HG03108 (cell line): ENCODE measurements around the gene FRZB.
"Not testable (repeated sequence)": the region's sequence is repeated elsewhere in the genome, so short reads cannot be mapped to it uniquely, and the experiment has no call there.

Experiments used
- ATAC-seq: cut with Tn5 transposase; IDR thresholded peaks from one replicate; pipeline ENCODE4 v1.9.1; 2021; ENCODE audit warnings: moderate library complexity; ENCODE audit not compliant: unreplicated experiment

FRZB gene, protein sequence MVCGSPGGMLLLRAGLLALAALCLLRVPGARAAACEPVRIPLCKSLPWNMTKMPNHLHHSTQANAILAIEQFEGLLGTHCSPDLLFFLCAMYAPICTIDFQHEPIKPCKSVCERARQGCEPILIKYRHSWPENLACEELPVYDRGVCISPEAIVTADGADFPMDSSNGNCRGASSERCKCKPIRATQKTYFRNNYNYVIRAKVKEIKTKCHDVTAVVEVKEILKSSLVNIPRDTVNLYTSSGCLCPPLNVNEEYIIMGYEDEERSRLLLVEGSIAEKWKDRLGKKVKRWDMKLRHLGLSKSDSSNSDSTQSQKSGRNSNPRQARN

DNA sequence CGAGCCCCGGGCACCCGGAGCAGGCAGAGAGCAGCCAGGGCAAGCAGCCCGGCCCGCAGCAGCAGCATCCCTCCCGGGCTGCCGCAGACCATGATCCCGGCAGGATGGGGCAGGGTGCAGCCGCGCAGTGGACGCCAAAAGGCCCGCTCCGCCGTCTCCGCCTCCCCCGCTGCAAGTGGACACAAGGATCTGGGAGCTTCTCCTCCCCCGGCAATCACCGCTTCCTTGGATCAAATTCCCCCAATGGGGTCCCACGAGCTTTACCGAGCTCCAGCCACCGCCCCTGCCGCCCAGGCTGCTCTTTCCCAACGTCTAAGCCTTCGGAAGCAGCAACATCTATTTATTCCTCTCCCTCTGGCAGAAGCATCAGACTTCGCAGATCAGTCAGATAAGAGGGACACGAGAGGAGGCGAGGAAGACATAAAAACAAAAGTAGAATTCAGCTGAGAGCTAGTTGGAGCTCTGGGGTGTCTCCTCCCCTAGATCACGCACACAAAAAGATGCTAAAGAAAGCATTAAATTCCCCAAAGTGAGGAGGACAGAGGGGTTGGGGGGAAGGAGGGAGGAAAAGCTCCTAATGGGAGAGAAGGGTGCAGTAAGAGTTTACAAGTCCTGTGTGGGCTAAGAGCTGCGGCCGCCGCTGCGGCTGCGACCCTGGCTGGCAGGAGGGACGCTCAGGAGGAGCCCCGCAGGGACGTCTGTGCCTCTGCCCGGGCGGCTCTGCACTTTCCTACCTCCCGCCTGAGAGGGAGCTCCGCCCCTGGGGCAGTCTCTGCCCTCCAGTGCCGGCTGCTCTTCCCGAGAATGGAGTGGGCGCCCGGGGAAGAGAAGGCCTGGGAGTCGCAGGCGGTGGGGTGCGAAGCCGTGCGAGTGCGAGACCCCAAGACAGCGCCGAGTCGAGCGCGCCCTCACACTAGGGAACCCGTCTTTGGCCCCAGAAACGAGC is at the start of gene FRZB:
FRZB (minus strand) TSS at position 177 of the 946 bp plus-strand sequence; CDS start at position 92, 85 bp downstream.
- no peak for ATAC-seq

DNA sequence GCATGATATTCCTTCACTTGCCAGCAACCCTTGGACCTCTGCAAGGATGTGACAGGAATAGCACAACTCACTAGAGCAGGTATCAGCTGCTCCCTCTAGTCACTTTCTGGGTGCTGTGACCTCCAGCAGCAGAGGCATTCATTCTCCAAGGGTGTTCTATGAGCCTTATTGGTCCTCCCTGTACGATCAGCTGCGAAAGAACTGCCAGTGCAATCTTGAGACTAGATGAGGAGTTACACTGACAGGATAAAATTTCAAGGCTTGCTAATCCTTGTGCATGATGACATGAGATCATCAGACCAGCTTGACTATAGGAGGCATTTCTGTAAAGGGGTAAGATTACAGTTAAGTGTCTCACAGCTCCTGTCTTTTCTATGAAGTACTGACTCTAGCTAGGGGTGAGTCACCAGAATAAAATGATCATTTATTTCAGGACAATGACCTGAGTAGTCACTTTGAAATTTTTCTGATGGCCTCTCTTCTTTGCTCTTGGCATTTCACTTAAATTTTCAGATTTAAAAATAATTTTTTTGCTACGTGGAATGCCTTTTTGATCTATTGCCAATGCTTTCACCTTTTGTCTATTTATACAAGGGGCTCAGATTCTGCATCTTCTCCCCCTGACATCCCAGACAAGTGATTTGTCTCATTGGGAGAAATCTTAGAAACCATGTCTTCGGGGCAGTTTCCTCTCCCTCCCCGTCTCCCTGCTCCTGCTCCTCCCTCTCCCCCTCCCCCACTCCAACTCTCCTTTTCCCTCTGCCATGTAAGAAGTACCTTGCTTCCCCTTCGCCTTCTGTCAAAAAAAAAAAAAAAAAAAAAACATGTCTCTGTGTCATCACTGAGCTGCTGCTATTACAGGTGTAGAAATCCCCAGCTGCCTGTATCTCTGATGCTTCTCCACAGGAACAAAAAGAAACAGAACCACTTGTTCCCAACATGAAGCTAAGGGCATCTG is 49.2 kb upstream of the FRZB start:
- ATAC-seq = no peak

DNA sequence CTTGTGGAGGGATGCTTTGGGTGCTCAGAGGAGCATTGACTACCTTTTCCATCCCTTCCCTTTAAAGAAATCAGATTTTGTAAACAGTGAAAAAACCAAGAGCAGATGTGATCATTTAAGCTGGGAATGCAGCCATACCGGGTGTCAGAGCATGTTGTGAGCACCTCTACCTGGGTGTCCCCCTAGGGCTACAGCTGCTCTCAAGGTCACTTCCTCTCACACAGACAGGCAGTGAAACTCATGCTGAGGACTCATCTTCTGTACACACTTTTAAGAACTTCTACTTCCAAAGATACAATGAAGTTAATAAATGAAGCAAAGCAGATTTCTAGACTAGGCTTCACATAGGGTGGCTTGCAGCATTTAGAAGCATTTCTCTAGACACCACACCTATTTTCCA is 48.4 kb upstream of the FRZB start:
- ATAC-seq = no peak

DNA sequence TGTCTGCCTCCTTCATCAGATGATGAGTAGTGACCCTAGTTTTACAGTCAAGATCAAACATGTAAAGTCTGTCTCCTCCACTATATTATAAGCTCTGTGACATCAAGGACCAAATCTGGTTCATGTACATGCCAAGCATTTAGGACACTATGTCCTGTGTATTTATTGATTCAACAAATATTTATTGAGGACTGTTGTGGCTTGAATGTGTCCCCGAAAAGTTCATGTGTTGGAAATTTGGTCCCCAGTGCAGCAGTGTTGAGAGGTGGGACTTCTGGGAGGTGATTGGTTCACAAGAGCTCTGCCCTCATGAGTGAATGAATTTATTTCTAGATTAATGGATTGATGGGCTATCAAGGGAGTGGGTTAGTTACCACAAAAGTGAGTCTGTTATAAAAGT is 46.6 kb upstream of the FRZB start:
- ATAC-seq = no peak

DNA sequence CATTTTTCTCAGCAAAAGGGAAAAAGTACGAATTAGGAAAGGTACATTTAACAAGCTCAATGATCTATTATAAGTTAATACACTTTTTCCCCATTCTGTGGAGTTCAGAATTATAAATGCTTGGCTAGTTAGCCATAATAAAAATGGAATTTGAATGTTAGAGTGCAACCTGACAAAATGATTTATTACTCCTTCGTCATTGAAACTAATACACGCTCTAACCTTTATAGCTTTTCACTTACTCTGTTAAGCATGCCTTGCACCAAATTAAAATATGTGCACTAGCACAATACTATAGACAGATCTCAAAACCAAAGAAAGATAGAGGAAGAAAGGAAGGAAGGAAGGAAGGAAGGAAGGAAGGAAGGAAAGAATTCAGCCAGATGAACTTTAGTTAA is 46.1 kb upstream of the FRZB start:
- no peak for ATAC-seq

DNA sequence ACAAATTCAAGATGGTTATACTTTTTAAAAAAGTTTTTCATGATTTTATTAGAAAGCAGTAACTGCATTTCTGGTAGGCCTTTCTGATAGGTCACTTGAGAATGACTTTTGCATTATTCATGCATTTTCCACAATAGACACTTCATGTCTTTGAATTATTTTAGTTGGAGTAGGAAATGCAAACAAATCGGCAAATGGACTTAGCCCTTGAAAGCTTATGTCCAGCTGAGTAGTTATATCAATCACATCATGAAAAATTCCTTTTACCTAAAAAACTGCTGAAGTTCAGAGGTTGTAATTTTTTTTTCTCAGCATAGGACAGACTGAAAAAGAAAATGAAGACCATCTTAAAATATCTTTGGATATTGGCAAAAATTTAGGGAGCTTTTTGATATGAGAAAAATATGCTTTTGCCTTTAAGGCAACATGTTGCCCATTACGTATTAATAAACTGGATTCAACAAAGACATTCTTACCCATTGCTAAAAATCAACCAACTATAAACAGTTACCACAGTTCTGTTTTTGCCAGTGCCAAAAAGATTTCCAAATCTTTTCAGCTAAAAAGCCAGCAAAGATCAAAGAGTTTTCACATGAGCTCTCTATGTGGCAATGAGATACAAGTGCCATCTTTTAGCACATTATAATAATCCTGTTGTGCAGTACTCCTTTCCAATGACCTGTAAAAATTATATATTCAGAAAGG is 45.5 kb upstream of the FRZB start:
- ATAC-seq = no peak

DNA sequence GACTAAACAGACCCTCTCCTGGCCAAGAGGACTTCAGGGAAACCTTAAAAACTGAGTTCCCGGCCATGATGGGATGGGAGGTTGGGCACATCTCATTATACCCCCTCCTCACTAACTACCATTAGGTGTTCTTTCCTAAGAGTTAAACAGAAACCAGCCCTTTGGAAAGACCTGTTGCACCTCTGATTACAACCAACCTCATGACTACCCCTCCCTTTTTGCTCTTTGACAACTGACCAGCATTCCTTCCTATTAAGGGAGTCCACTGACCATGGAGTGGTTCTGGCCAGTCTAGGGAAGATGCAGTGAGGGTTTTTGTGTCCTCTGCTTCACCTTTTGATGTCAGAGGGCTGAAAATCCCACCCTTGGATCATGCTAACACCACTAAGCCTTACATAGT is 44.5 kb upstream of the FRZB start:
- ATAC-seq = no peak

DNA sequence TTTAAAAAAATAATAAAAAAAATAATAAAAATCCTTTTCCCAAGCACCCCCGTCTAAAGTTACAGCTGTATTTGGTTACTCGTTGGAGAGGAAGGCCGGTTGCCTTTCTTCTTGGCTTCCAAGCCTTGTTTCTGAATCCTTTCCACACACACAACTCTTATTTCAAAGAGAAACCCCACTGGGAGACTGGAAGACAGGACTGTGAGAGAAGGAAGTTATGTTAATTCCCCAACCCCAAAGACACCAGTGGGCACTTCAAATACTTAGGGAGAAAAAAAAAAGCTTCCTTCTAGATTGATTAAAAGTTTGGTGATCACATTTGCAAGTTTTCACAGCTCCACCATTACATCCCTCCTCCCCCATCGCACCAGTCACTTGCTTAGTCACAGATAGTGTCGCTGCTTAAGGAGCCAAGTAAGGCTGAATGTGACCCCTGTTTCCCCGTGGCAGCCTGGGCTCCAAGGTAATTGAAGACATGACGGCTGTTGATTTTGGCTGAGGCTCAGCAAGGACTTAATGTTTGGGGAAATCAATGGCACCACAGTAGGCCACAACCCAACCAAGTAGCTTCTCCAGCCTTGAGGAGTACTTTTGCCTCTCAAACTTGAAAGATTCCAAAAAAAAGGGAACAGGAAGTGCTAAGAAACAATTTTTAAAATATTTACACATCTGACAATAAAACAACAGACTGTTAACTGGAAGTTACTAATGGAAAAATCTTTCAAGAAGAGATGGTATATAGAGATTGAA is 40.8 kb upstream of the FRZB start:
- ATAC-seq = no peak

DNA sequence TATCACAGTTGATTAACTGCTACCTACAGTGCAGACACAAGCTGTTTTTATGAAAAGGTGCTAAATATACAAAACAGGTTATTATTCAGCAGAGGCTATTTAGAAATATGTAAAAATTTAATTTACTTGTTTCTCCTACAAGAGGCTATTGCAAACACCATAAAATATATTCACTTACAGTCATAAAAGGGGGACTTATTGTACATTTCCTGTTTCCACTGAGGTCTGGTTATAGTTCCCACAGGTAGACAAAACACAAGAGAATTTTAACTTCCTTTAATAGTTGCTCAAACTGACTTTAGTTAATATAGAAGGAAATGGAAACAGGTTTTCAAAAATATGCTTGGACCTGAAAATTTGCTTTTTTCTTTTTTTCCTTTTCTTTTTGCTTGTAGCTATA is 40.0 kb upstream of the FRZB start:
- no peak for ATAC-seq

DNA sequence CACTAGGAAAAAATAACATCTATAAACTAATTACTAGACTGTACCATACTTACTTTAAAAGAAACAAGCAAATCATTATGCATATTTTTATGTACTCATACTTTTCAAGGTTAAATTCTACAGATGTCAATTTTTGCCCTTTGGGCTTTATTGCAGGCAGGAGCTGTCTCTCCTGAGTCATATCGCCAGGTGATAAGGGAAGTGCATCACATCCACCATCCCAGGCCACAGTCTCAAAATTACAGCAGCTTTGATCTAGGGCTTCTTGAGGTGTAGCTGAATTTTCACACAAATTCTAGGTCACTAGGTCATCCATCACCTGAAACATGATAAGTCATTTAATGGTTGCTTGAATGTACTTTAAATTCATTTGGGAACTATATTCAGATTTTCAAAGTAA is 38.4 kb upstream of the FRZB start:
- ATAC-seq = no peak

DNA sequence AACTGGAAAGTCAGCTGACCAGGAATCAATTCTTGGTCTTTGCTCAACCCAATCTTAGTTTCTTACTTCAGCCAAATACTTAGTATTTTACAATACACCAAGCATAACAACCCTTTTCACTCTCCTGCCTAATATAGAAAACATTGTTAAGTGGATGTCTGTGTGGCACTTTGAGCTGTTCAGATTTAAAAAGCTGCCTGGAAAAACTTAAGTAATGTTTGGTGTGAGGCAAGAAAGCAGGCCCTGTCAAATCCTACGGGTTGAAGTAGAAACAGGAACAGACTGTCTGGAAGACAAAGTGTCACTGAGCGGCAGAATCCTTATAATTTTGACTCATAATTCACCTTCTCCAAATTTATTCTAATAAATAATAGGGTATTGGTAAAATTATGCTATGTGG is 37.1 kb upstream of the FRZB start:
- no peak for ATAC-seq

DNA sequence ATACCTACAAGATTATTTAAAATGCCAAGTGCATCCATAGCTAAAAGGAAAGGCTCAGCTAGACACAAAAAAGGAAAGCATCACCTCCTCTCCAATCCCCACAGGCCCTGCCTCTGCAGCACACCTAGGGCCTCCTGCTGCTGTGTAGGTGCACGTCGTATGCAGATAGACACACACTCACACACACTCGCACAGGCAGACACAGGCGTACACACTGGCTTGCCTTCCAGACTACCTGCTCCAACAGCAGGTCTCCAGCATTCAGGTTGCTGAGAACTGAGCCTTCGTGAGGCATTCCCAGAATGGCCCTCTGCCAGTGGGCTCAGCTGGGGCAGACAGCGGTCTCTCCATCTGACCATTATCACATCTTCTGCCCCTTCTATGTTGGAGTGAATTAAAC is 35.3 kb upstream of the FRZB start:
- no peak for ATAC-seq

DNA sequence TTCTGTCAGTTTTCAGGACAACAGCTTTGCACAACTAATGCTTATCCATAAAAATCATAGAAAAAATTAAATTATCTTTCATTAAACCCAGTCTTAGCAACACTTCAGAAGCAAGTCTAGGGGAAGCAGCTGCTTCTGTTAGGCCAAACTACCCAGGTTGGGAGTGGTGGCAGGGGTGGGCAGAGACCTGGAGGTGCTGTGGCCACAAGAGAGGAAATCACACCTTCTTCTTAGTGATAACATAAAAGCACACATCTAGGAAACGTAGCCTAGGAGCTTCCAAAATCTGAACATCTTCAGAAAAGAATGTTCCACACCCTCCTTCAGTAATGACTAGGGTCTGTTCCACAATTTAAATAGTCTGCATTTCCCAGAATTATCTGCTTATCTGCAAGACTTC is 32.3 kb upstream of the FRZB start:
- ATAC-seq = no peak

DNA sequence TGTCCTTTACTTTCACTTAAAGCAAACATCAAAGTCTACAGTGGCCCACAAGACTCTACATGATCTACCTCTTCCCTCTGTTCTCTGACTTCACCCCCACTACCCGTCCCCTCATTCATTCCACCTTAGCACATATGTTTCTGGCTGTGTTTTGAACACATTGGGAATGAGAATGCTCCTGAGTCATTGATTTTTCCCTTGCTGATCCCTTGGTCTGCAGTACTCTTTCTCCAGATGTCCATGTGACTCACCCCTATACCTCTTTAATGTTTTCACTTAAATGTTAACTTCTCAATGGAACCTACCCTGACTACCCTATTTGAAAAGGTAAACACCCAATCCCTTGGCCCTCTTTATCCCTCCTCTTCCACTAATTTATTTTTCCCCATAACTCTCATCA is 30.7 kb upstream of the FRZB start:
- no peak for ATAC-seq

DNA sequence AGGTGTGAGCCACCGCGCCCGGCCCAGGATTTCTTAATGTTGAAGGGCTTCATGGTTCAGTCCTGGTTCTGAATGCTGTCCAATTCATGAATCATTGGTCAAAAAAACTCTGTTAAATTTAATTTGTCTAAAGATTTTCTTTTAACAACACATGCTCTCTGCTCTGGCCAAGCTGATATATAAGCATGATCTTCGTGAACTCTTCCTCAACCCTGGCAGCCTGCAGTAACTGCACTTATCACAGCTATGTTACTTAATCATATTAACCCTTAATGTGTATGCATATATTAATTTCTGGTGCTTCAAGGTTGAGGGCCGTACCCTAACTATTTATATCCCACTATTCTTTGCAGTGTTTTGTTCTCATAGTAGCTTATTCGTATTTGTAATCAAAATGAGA is 29.4 kb upstream of the FRZB start:
- no peak for ATAC-seq

DNA sequence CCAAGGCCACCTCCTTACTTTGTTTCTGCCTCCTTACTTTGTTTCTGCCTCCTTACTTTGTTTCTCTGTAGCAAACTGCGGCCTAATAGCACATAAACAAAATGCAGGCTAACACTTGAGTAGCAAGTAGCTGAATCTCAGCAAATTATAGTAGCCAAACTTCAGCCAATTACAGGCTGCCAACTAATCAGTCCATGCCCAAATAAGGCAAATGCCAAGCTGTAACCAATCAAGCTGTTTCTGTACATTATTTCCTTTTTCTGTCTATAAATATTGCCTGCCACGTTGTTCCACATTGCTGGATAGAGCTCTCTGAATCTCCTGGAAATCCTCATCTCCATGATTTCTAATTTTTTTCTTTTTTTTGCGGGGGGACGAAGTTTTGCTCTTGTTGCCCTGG is 28.7 kb upstream of the FRZB start:
- ATAC-seq = no peak

DNA sequence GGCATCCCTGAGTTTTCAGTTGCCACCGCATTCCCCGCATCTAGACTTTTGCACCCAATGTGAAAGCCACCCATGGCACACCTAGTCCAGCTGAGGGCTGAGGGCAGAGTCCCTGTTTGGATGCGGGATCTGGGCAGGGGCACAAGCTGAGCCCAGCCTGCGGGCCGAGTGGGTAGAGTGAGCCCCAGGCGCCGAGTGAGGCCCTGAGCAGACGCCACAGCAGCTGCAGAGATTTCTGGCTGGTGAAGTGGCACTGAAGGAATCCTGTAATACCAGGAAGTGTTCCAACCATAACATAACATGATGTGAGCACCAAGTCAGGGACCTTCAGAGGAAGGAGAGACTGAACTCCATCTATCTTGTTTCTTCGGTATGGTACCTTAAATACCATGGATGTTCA is 27.7 kb upstream of the FRZB start:
- ATAC-seq = no peak

DNA sequence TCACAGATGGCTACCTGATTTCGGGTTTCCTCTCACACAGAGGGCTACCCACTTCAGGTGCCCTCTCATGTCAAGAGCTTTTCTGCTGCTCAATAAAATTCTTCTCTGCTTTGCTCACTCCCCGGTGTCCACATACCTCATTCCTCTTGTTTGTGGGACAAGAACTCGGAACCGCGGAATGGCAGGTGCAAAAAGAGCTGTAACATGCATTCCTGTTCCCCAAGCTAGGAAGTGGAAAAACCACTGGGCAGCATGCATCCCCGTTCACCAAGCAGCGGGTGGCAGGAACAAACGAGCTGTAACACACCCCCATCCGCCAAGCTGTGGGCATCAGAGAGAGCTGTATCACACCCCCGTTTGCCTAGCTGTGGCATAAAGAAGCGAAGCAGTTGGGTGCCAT is 27.2 kb upstream of the FRZB start:
- ATAC-seq = no peak

DNA sequence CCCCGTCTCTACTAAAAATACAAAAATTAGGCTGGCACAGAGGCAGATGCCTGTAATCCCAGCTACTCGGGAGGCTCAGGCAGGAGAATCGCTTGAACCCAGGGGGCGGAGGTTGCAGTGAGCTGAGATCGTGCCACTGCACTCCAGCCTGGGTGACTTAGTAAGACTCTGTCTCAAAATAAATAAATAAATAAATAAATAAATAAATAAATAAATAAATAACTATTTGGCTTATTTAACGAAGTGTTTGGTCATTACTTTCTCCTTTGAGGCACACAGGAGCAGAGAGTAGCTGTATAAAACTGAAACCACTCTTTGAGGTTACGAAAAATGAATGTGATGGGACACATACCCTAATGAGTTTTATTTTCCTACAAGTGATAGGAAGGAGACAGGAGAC is 26.6 kb upstream of the FRZB start:
- ATAC-seq = not testable (repeated sequence)

DNA sequence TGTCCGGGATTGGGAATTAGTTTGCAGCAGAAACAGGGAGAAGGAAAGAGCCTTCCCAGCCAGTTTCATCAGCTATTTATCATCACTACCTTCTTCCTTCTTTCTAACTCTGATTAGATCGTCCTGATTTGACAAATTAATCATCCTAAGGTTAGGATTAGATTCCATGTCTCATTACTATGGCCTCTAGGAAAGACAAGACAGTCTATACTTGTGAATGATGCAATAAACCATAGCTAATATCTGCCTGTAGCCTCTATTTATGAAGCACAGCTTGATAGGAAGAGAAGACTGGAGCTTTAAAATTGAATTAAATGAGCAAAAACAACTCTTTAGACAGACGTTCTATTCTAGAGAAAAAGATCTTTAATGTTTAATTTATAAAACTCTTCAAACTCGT is 25.2 kb upstream of the FRZB start:
- ATAC-seq = no peak
